ENCODE results near the gene AGPS.

GRCh38 chr2:177592397-177592796 lies 199.8 kb downstream of the AGPS start:
- TF ChIP-seq POLR2A (IDR thresholded peaks at IDR 0.05) (no peak), CTCF (IDR thresholded peaks at IDR 0.05) (no peak), POLR2AphosphoS5 (IDR thresholded peaks at IDR 0.05) (no peak), EP300 (IDR thresholded peaks at IDR 0.05) (no peak)
